A549 (cell line): ENCODE results near the gene TTC3. TPM values are rescaled to one million over a fixed set of nuclear protein-coding genes. Genes with fewer than 3 reads are reported as not detected.

Source experiments
- ATAC-seq, 2 experiments: fragments of 200-7000 bp in 1 of 2; fragments of >200 bp in 1 of 2; cut with Nextera tagmentation in 1 of 2; cut with Tn5 transposase in 1 of 2; 3 replicates each; pipeline versions ENCODE4 v1.8.0 to v1.9.1; 2018 to 2020; ENCODE audit warnings: mild to moderate bottlenecking in 1 of 2, moderate library complexity in 1 of 2
- CTCF ChIA-PET: fragments of 300-600 bp; sonication (Branson Sonifier 250); formaldehyde crosslinking; extraction: SDS; loops from one replicate; lab custom pipeline; 2021; ENCODE audit warnings: antibody characterized with exemption, inconsistent platforms; lab: Yijun Ruan, JAX
- POLR2A ChIA-PET: fragments of 350-600 bp; formaldehyde crosslinking; extraction: SDS; loops from one replicate; lab custom pipeline; 2021; ENCODE audit warnings: antibody characterized with exemption, inconsistent platforms; lab: Yijun Ruan, JAX
- DNase-seq, 2 experiments: peaks; one replicate each; pipeline versions ENCODE4 v3.0.0 to v3.0.0-alpha.2; 2011 to 2016; ENCODE audit warnings: low read depth in 1 of 2, low spot score in 1 of 2
- FAIRE-seq: peaks from 2 replicates; lab custom pipeline; 2011; peaks lifted over from hg19 to GRCh38; lab: Jason Lieb, UNC
- H3K27ac ChIP-seq, 2 experiments: fragments of >200 bp; sonication (Bioruptor Twin); formaldehyde crosslinking; 3 replicates each; pipeline ENCODE4 v1.5.1; 2016 to 2017
- H3K4me1 ChIP-seq: fragments of >200 bp; sonication (Bioruptor Twin); formaldehyde crosslinking; 3 replicates; pipeline ENCODE4 v1.6.1; 2016
- H3K4me2 ChIP-seq: fragments of >200 bp; sonication (Bioruptor Twin); formaldehyde crosslinking; 3 replicates; pipeline ENCODE4 v1.6.1; 2016
- H3K4me3 ChIP-seq: fragments of >200 bp; sonication (Bioruptor Twin); formaldehyde crosslinking; 3 replicates; pipeline ENCODE4 v1.5.1; 2016
- H3K9me3 ChIP-seq: fragments of >200 bp; sonication (Bioruptor Twin); formaldehyde crosslinking; 3 replicates; pipeline ENCODE4 v1.6.1; 2016
- CBX2 ChIP-seq: fragments of 200-600 bp; sonication (generic); IDR thresholded peaks from 2 replicates; pipeline ENCODE4 v1.6.1; 2016; ENCODE audit warnings: low read depth, mild to moderate bottlenecking, borderline replicate concordance
- CHD4 ChIP-seq: fragments of 200-600 bp; sonication (generic); IDR thresholded peaks from 2 replicates; pipeline ENCODE4 v1.6.1; 2016; ENCODE audit warnings: antibody characterized with exemption, mild to moderate bottlenecking, borderline replicate concordance
- FOSB ChIP-seq: fragments of 250-450 bp; sonication (Bioruptor Pico); IDR thresholded peaks from 2 replicates; pipeline ENCODE4 v1.5.0; 2020; ENCODE audit warnings: mild to moderate bottlenecking, moderate library complexity
- FOSL2 ChIP-seq, 2 experiments: fragments of 450-650 bp in 1 of 2; fragments of >200 bp in 1 of 2; sonication (Bioruptor Twin) in 1 of 2; formaldehyde crosslinking; IDR thresholded peaks; 2 replicates each; pipeline versions ENCODE4 v1.5.0 to v1.6.1; 2016 to 2020; ENCODE audit warnings: mild to moderate bottlenecking in 1 of 2, moderate library complexity in 1 of 2
- FOXS1 ChIP-seq: fragments of 250-450 bp; sonication (Bioruptor Pico); IDR thresholded peaks from 2 replicates; pipeline ENCODE4 v1.5.0; 2020; ENCODE audit warnings: mild to moderate bottlenecking, moderate library complexity
- HDAC2 ChIP-seq: fragments of 200-600 bp; sonication (generic); IDR thresholded peaks from 2 replicates; pipeline ENCODE4 v1.6.1; 2016
- HEYL ChIP-seq: fragments of 250-450 bp; sonication (Bioruptor Pico); IDR thresholded peaks from 2 replicates; pipeline ENCODE4 v1.8.0; 2021; ENCODE audit warnings: mild to moderate bottlenecking, moderate library complexity
- HOXA7 ChIP-seq: fragments of 250-450 bp; sonication (Bioruptor Pico); IDR thresholded peaks from 2 replicates; pipeline ENCODE4 v1.5.0; 2020; ENCODE audit warnings: mild to moderate bottlenecking, moderate library complexity
- HOXB13 ChIP-seq: fragments of 250-450 bp; sonication (Bioruptor Pico); IDR thresholded peaks from 2 replicates; pipeline ENCODE4 v1.5.0; 2020; ENCODE audit warnings: low read depth, mild to moderate bottlenecking, moderate library complexity
- HOXB5 ChIP-seq: fragments of 250-450 bp; sonication (Bioruptor Pico); IDR thresholded peaks from 2 replicates; pipeline ENCODE4 v1.5.0; 2020; ENCODE audit warnings: mild to moderate bottlenecking, moderate library complexity
- JUN ChIP-seq, 2 experiments: fragments of >200 bp; sonication (Bioruptor Twin); formaldehyde crosslinking; IDR thresholded peaks; 2 replicates in 1 of 2; 3 replicates in 1 of 2; pipeline ENCODE4 v1.6.1; 2016 to 2017
- KDM1A ChIP-seq: fragments of 200-600 bp; sonication (generic); IDR thresholded peaks from 2 replicates; pipeline ENCODE4 v1.6.1; 2016; ENCODE audit warnings: low read depth, mild to moderate bottlenecking
- MAZ ChIP-seq: fragments of 150-350 bp; IDR thresholded peaks from 2 replicates; pipeline ENCODE4 v1.6.1; 2014; ENCODE audit warnings: antibody characterized with exemption, low read depth, low read length, borderline replicate concordance
- MYC ChIP-seq: IDR thresholded peaks from 2 replicates; pipeline ENCODE4 v1.6.1; 2012; ENCODE audit warnings: mild to moderate bottlenecking, inconsistent platforms, low read length, improper control_type of control experiment, borderline replicate concordance
- NFE2L2 ChIP-seq: fragments of 150-350 bp; conservative IDR thresholded peaks from 2 replicates; pipeline ENCODE4 v1.6.1; 2014; ENCODE audit warnings: low read length
- POLR2A ChIP-seq: IDR thresholded peaks from 2 replicates; pipeline ENCODE4 v1.6.1; 2012; ENCODE audit warnings: mild to moderate bottlenecking, low read length
- RARB ChIP-seq: fragments of 250-450 bp; sonication (Bioruptor Pico); IDR thresholded peaks from 2 replicates; pipeline ENCODE4 v1.8.0; 2021; ENCODE audit warnings: mild to moderate bottlenecking, moderate library complexity
- RFX5 ChIP-seq: fragments of 450-650 bp; IDR thresholded peaks from 2 replicates; pipeline ENCODE4 v1.7.1; 2014; ENCODE audit warnings: antibody characterized with exemption, mild to moderate bottlenecking, moderate library complexity
- RNF2 ChIP-seq: fragments of 200-600 bp; sonication (generic); IDR thresholded peaks from 2 replicates; pipeline ENCODE4 v1.6.1; 2016; ENCODE audit warnings: low read depth, mild to moderate bottlenecking, antibody characterized with exemption, moderate library complexity, borderline replicate concordance
- SREBF2 ChIP-seq: fragments of 450-650 bp; IDR thresholded peaks from 2 replicates; pipeline ENCODE4 v1.6.1; 2014; ENCODE audit warnings: mild to moderate bottlenecking, moderate library complexity
- TFCP2L1 ChIP-seq: fragments of 250-450 bp; sonication (Bioruptor Pico); IDR thresholded peaks from 2 replicates; pipeline ENCODE4 v1.5.0; 2021; ENCODE audit warnings: mild to moderate bottlenecking
- ZNF302 ChIP-seq: fragments of 250-450 bp; sonication (Bioruptor Pico); IDR thresholded peaks from 2 replicates; pipeline ENCODE4 v1.9.0; 2021; ENCODE audit warnings: inconsistent platforms, mild to moderate bottlenecking, moderate library complexity
- ZSCAN20 ChIP-seq: fragments of 250-450 bp; sonication (Bioruptor Pico); IDR thresholded peaks from 2 replicates; pipeline ENCODE4 v1.8.0; 2022; ENCODE audit warnings: mild to moderate bottlenecking, moderate library complexity
- WGBS: methylation state at CpG from one replicate; pipeline ENCODE4 v1.1.6; 2017; ENCODE audit errors: missing lambda C conversion rate; 5-methylcytosine and 5-hydroxymethylcytosine counted together
- polyA plus RNA-seq, 4 experiments: library from polyadenylated mRNA; depleted of rRNA in 3 of 4; stranded (reverse); fragments of >200 nt; fragmentation: RNase III in 1 of 4; extraction: RNeasy Plus Mini Kit Qiagen cat#74134 plus additional on column Dnase treatment in 1 of 4; gene quantifications; 2 replicates in 3 of 4; 3 replicates in 1 of 4; pipeline ENCODE4 v1.2.3, GENCODE V29; 2011 to 2017
- TF ChIP-seq, protein P1 (sequence below): IDR thresholded peaks from 2 replicates; pipeline ENCODE4 v1.6.1; 2012
- TF ChIP-seq, protein P2 (sequence below): fragments of 150-350 bp; IDR thresholded peaks from 2 replicates; pipeline ENCODE4 v1.6.1; 2014; ENCODE audit warnings: low read depth, mild to moderate bottlenecking, low read length
- TF ChIP-seq, protein P3 (sequence below): fragments of 250-450 bp; sonication (Bioruptor Pico); IDR thresholded peaks from 2 replicates; pipeline ENCODE4 v1.5.0; 2020; ENCODE audit warnings: low read depth, mild to moderate bottlenecking, moderate library complexity

The TTC3 gene
- polyA plus RNA-seq, 2 of the 4 experiments (the other 2 are of a cell fraction), result 34.2 to 62.2 TPM

DNA sequence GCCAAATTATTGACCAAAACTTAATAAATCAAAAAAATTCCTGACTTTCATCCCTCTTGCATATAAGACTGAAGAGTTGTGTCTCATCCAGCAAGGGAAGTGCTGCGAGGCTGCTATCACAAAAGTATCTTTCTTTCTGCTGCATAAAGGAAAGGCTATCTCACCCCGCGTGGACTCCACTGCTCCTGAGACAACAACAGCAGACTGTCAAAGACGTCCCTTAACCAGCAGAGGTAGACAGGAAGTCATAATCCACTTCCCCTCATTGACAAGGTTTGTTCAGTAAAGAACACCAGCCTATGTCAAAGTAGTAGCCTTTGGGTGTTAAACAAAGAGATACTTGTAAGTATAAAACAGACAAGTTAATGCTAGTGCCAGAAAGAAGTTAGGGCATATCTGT, 164.7 kb downstream of the TTC3 start:
- ChIA-PET CTCF (no interaction called here), POLR2A (no interaction called here)
- TF ChIP-seq HOXB13 (CRISPR knock-in tag) (no peak), MAZ (no peak), HOXB5 (CRISPR knock-in tag) (no peak), JUN (IDR thresholded peaks at IDR 0.05) (no peak), MYC (no peak), RARB (CRISPR knock-in tag) (no peak), RFX5 (no peak), HDAC2 (no peak), ZNF302 (CRISPR knock-in tag) (no peak)
- TF ChIP-seq, protein P1, sequence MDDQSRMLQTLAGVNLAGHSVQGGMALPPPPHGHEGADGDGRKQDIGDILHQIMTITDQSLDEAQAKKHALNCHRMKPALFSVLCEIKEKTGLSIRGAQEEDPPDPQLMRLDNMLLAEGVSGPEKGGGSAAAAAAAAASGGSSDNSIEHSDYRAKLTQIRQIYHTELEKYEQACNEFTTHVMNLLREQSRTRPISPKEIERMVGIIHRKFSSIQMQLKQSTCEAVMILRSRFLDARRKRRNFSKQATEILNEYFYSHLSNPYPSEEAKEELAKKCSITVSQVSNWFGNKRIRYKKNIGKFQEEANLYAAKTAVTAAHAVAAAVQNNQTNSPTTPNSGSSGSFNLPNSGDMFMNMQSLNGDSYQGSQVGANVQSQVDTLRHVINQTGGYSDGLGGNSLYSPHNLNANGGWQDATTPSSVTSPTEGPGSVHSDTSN, result no peak
- Histone ChIP-seq H3K4me3 (no peak overlapping the region), H3K4me2 (no peak overlapping the region), H3K9me3 (no peaks in the 10 kb centered on the region), H3K27ac (no peak overlapping the region), H3K4me1 (no peaks in the 10 kb centered on the region)
- no peak for ATAC-seq
- DNase-seq, result no peak
- no peak for FAIRE-seq
- 86% methylated on average over 4 of the region's 4 CpGs for WGBS

DNA sequence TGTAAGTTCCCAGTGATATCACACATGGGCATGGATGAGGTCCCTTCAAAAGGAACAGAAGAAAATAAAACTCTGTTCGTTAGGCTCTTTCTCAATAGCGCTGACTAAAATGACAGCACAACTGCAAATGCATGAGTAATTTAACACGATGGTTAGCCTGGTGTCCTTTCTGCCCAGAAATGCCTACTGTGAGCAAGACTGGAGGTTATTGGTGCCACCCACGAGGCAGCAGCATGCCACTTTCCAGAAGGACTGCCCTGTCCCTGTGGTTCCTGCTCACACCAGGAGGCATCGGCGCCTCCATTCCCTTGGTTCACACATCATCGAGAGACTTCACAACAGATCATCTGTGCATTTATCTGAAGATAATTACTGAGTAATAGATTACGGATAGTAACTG, 167.9 kb downstream of the TTC3 start:
- DNase-seq (no peak), ATAC-seq (no peak), FAIRE-seq (no peak)
- Histone ChIP-seq H3K27ac (no peak overlapping the region), H3K4me3 (no peak overlapping the region), H3K4me1 (no peaks in the 10 kb centered on the region), H3K9me3 (no peaks in the 10 kb centered on the region), H3K4me2 (no peak overlapping the region)
- ChIA-PET POLR2A (no interaction called here), CTCF (no interaction called here)
- no peak for TF ChIP-seq HEYL
- no peak for TF ChIP-seq POLR2A
- WGBS, result 90% methylated on average over 8 of the region's 8 CpGs

DNA sequence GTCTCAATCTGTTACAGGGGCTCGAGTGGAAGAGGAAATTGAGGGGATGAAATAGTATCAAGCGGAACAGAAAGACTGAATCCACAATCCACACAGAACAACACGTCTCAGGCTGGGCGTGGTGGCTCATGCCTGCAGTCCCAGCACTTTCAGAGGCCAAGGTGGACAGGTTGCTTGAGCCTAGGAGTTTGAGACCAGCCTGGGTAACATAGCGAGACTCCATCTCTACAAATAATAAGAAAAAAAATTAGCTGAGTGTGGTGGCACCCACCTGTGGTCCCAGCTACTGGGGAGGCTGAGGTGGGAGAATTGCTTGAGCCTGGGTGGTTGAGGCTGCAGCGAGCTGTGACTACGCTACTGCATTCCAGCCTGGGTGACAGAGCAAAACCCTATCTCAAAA, 168.4 kb downstream of the TTC3 start:
- CTCF ChIA-PET, result no interaction called here
- no peak overlapping the region for H3K4me2 ChIP-seq
- H3K9me3 ChIP-seq, result no peaks in the 10 kb centered on the region
- DNase-seq (no peak), ATAC-seq (no peak), FAIRE-seq (no peak)
- no peaks in the 10 kb centered on the region for H3K4me1 ChIP-seq
- H3K27ac ChIP-seq, result no peak overlapping the region
- TF ChIP-seq TFCP2L1 (CRISPR knock-in tag), result no peak
- no peak for TF ChIP-seq JUN (IDR thresholded peaks at IDR 0.05)
- TF ChIP-seq, protein P2, sequence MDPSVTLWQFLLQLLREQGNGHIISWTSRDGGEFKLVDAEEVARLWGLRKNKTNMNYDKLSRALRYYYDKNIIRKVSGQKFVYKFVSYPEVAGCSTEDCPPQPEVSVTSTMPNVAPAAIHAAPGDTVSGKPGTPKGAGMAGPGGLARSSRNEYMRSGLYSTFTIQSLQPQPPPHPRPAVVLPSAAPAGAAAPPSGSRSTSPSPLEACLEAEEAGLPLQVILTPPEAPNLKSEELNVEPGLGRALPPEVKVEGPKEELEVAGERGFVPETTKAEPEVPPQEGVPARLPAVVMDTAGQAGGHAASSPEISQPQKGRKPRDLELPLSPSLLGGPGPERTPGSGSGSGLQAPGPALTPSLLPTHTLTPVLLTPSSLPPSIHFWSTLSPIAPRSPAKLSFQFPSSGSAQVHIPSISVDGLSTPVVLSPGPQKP, result no peak
- TF ChIP-seq FOSL2 (IDR thresholded peaks at IDR 0.05), result no peak
- TF ChIP-seq FOSL2 (CRISPR knock-in tag; IDR thresholded peaks at IDR 0.05), result no peak
- TF ChIP-seq, protein P1, result no peak
- no peak for TF ChIP-seq RARB (CRISPR knock-in tag)
- no peak for TF ChIP-seq NFE2L2
- TF ChIP-seq RNF2, result no peak
- no peak for TF ChIP-seq ZNF302 (CRISPR knock-in tag)
- no peak for TF ChIP-seq ZSCAN20 (CRISPR knock-in tag)
- no peak for TF ChIP-seq CHD4
- TF ChIP-seq, protein P3, sequence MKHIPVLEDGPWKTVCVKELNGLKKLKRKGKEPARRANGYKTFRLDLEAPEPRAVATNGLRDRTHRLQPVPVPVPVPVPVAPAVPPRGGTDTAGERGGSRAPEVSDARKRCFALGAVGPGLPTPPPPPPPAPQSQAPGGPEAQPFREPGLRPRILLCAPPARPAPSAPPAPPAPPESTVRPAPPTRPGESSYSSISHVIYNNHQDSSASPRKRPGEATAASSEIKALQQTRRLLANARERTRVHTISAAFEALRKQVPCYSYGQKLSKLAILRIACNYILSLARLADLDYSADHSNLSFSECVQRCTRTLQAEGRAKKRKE (CRISPR knock-in tag), result no peak
- no peak for TF ChIP-seq KDM1A
- no peak for TF ChIP-seq POLR2A
- TF ChIP-seq HOXA7 (CRISPR knock-in tag), result no peak
- TF ChIP-seq FOSB (CRISPR knock-in tag), result no peak
- no peak for TF ChIP-seq CBX2
- TF ChIP-seq SREBF2, result no peak
- no peak for TF ChIP-seq FOXS1 (CRISPR knock-in tag)
- no peak overlapping the region for H3K4me3 ChIP-seq
- WGBS, result 93% methylated on average over 7 of the region's 7 CpGs
- POLR2A ChIA-PET, result no interaction called here
